ENCODE measurements around the gene DDX1.

The DDX1 gene

DNA sequence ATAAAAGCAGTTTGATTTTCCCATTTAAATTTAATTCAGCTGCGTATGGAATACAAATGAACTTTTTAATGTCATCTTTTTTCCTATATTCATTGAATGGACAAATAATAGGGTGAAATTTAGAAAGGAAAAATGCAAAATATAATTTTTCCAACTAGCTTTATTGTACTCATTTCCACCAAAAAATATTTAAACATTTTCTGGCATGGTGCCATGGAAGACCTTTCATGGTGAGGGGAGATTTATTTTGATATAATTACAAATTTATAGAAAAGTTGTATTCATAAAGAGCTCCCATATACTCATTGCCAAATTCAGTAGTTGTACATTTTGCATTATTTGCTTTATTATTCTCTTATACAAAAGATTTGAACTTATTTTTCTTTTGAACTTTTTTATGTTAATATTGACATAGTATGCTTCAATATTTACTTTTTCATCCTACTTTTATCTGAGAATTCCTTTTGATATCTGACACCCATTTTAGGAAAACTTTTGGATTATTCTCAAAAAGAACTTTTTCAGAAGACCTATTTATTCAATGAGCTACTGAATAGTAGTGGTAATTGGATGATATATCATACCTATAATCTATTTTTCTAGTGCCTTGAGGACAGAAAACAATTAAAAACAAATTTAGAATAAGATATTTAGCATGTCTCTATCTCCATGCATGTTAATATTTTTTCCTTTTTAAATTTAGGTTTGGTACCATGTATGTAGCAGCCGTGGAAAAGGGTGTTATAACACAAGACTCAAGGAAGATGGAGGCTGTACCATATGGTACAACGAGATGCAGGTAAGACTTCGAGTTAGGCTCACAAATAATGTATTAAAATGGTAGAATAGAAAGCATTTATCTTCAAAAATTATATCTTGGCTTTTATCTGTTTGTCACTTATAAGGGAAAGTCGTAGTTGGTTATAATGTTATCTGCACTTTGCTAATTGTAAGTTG is 37.5 kb downstream of the DDX1 start:
- DNase-seq (ENCODE audit: low read depth in 2 of 2) = no peak

DNA sequence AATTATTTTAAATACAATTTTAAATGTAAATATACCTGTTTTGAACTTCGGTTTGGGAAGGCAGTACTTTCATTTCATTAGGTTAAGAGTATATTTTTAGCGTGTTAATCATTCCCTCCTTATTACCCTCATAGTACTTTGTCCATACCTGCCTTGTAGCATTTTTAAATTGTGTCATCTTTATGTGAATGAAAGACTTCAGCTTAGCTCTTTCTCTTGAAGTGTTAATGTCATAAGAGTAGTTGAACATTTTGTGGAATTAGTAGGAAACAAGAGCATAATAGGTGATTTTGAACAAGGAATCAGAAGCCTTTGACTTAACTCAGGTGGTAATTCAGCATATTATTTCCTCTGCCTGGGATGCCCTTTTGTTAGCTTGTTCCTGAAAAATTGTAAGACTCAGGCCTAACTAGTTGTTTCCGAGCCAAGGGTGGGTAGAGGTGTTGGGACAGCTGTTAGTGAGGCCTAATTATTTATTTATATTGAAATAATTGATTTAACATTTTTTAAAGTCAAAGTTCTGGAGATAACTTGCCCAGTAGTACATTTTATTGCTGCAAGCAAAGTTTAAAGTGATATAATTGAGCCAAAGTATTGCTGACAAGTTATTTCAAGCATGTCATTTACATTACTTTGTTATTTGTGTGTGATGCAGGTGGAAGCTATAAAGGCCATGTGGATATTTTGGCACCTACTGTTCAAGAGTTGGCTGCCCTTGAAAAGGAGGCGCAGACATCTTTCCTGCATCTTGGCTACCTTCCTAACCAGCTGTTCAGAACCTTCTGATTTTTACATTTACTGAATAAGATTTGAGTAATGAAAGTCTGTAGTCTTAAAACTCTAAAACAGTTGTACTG is 38.7 kb downstream of the DDX1 start:
- no peak for DNase-seq (ENCODE audit: low read depth in 2 of 2)

DNA sequence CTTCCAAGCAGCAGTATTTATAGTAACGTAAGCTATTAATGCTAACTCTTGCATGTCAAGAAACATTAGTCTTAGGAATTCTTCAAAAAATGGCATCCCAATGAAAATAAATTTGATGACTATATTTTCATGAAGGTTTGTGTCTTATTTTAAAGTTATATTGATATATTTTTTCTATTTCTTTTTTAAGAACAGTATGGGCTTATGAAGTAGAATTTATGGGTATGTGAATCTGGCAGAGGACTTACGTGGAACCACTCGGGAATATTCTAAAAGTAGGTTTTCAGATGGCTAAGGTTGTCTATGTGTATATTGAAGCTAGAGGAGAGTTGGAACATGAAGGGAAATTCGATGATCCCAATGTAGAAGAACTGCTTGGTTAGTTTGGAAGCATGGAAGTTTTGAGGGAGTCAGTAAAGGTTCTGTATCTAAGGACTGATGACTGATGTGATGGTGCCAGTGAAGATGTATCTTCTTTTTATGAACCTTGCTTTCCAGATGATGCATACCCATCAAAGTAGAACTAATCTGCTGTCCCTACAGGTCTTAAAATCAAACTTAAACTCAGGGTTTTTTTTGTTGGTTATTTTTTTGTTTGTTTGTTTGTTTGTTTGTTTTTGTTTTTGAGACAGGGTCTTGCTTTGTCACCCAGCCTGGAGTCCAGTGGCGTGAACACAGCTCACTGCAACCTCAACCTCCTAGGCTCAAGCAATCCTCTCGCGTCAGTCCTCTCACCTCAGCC is 39.5 kb downstream of the DDX1 start:
- DNase-seq (ENCODE audit: low read depth in 2 of 2) = no peak

DNA sequence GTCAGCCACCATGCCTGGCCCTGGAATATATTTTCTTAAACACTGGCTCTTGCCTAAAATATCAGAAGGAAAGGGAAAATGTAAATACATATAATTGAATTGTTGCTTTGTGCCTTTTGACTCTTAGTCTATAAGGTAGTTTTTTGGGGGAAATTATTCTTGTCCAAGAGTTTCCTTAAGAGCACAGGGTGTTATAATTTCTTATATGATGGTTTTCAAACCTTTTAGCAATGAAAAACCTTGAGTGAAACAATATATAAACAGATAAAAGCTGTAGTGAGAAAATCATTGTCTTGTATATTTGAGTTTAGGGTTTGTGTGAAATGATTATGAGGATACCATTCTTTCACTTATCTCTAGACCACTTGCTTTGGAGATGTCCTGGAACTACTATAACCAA is 40.2 kb downstream of the DDX1 start:
- no peak for DNase-seq (ENCODE audit: low read depth in 2 of 2)

DNA sequence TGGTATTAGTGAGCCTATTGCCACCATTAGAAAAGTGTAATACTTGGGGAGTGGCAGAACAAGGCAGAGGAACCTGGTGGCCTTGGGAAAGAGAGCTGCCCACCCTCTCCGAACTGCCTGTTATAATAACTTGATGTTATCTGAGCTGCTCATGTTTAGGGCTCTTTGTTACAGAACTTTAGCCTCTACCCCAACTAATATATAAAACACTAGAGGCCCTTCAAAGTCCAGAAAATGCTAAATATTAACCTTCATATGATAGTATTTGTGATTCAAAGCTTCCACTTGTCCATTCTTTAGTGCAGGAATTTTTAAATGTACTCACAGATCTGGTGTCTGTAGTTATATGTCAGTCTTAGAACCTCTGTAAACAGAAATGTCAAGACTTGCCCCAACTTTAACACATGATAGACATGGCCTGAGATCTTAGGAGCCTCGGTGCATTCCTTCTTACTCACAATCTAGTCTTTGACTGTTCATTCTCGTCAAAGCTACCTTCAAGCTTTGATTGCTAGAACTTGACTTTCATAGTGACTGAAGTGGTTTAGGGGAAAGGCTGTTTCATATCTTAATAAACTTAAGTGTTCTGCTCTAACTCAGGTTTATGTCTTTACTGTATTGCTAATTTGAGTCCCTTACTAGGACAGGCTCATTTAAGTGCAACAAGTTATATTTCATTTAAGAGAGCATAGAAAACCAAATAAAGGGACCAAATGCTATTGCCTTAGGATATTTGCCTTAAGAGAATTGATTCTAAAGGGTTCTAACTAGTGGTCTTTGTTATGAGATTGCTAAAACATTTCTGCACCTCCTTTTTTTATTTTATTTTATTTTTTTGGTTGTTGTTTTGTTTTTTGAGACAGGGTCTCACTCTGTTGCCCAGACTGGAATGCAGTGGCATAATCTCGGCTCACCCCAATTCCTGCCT is 41.6 kb downstream of the DDX1 start:
- DNase-seq (ENCODE audit: low read depth in 2 of 2) = no peak

DNA sequence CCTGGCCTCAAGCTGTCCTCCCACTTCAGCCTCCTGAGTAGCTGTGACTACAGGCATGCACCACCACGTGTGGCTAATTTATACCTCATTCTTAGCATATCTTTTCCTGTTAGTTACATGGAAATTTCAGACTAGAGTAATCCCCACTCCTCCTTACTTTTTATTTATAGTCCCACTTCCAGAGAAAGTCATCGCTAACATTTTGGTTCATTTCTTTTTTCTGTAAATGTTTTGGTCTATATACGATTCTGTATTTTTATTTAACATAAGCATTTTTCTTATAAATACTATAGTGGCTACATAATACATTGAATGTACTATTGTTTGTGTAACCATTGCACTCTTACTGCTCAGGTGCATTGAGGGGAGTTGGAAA is 42.3 kb downstream of the DDX1 start:
- DNase-seq (ENCODE audit: low read depth in 2 of 2) = no peak

DNA sequence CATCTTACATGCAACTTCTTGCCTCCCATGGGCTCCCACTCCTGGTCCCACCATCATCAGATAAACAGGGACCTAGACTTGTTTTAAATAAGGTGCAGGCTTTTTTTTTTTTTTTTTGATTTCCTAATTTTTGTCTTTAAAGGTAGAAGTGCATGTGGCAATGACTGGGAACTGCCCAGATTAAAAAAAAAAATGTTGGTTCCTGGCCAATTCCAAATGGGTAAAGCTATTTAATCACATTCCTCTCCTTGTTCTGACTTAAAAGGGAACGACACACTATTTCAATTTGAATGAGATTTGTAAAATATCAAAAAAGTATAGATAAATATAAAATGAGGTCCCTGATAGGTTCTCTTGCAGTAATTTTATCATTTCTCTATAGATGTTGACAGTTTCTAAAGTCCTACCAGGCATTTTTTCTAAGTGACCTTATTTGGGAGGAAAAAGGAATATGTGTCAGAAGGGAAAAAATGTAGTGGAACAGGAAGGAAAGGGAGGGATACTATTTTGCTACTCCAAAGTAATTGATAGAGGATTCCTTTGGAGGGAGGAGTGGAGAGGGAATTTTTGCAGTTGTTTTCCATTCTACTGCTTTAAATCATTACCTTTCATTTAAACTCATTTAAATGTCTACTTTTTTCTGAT is 43.3 kb downstream of the DDX1 start:
- no peak for DNase-seq (ENCODE audit: low read depth in 2 of 2)

DNA sequence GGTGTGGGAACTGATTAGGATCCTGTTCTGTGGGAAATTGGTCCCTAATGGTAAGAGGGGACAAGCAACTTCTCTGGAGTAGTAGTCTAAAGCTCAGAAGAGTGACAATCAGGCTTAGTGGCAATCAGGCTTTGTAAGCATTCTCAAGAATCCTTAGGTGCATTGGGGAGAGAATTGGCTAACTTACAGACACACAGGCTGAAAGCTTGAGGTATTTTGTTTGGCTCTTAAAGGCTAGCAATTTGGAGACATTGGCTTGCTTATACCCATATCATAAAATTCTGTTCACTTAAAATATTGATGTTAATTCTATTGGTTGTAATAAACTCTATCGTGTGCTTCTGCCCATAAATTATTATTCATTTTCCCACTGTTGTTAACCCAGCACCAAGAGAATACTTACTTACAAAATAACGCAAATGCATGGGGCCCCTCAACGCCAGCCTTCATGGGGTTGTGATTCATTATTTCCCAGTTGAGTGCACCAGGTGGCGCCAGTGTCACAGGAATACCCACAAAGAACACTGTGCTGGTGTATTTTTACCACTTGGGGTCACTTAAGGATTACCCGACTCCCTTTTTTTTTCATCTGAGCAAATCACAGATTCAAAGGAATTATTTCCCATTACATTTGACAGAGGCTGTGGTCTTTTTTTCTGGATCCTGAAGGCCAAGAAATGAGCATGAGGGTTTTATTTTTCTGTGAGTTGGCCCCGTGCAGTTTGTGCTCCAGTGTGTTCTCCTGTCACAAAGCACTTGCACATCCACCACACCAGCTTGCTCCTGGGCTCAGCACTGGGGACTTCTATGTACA is 45.5 kb downstream of the DDX1 start:
- DNase-seq (ENCODE audit: low read depth in 2 of 2) = peak; percentile 42 to 52

DNA sequence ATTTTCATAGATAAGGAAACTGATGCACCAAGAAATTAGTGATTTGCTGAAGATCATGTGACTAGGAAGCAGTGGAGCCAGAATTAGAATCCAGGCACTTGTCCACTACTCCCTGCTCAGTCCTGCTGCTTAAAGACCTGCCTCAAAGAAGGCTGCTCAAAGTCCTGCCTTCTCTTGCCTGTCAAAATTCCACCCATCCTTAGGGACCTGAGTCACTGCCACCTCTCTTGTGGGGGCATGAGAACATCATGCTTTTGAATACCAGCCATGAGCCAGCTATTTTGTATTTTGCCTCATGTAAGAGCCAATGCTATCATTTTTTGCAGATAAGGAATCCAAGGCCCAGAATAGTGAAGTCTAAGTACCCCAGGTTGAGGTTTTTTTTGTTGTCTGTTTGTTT is 47.1 kb downstream of the DDX1 start:
- no peak for DNase-seq (ENCODE audit: low read depth in 2 of 2)

DNA sequence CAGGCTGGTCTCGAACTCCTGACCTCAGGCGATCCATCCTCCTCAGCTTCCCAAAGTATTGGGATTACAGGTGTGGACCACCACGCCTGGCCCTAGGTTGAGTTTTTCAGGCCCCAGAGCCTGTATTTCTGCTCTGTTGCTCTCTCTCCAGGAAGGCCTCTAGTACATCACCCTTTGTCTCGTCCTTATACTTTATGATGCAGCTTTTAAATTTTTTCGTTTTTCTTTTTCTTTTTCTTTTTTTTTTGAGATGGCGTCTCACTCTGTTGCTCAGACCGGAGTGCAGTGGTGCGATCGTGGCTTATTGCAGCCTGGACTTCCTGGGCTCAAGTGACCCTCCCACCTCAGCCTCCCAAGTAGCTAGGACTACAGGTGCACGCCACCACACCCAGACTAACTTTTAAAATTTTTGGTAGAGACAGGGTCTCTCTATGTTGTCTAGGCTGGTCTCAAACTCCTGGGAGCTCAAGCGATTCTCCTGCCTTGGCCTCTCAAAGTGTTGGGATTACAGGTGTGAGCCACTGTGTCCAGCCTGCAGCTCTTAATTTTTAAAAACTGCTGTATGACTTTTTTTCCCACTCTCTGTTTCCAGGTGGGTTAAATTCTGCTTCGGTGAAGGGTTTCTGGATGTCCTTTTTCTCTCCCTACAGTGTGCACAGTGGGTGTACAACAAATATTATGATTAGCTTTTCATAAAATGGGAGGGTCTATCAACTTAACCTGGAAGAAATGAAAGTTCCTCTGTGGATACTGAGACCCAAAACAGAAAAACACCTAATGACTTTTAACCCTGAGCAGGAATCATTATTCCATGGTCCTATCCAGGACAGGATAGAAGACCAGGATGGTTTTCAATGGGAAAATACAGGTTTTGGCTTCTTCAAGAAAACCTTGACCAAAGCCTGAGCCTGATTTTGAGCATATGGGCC is 47.9 kb downstream of the DDX1 start:
- no peak for DNase-seq (ENCODE audit: low read depth in 2 of 2)

DNA sequence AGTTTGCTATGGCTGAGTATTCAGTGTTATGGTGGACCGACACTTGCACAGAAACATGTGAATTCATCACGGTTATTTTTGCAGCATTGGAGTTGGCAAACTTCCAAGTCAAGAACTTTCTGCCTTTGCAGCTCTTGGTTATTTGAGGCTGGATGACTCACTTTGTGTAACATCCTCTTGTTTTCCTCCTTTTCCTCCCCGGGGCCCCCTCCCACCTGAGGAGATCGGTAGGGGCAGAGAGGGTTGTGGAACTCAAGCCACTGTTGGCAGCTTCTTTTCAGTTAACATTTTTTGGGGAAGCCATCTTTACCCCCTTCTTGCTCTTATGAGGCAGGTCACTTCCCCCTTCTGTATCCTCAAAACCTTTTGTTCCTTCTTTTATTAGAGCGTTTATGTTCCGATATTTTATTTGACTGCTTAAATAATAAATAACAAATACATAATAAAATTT is 48.6 kb downstream of the DDX1 start:
- peak; percentile 46 to 49 for DNase-seq (ENCODE audit: low read depth in 2 of 2)

DNA sequence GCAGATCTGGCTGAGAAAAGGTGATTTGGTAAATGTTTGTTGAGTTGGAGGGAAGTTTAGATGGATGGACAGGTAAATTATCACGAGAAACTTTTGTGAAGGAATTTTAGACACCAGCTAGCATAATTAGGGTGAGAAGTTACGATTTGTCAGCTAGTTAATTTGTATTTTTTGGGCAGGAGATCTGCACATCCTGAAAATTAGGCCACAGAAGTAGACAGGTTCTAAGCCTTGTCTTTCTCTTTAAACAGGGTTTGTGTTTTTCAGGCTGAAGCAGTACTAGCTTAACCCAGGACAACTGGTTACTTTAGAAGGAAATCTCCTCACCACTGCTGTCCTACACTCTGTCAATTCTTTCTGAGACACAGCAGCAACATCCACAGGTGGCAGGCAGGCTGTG is 49.1 kb downstream of the DDX1 start:
- no peak for DNase-seq (ENCODE audit: low read depth in 2 of 2)

DNA sequence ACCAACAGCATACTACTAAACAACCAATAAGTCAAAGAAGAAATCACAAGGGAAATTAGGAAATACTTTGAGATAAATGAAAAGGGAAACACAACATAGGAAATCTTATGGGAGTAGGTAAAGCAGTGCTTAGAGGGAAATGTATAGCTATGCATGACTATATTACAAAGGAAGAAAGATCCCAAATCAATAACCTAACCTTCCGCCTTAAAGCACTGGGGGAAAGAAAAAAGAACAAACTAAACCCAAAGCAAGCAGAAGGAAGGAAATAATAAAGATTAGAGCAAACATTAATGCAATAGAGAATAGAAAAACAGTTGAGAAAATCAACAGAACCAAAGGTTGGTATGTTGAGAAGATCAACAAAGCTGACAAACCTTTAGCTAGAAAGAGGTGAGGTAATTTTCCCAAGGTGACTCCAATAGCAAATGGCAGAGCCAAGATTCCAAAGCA is 49.9 kb downstream of the DDX1 start:
- no peak for DNase-seq (ENCODE audit: low read depth in 2 of 2)

DNA sequence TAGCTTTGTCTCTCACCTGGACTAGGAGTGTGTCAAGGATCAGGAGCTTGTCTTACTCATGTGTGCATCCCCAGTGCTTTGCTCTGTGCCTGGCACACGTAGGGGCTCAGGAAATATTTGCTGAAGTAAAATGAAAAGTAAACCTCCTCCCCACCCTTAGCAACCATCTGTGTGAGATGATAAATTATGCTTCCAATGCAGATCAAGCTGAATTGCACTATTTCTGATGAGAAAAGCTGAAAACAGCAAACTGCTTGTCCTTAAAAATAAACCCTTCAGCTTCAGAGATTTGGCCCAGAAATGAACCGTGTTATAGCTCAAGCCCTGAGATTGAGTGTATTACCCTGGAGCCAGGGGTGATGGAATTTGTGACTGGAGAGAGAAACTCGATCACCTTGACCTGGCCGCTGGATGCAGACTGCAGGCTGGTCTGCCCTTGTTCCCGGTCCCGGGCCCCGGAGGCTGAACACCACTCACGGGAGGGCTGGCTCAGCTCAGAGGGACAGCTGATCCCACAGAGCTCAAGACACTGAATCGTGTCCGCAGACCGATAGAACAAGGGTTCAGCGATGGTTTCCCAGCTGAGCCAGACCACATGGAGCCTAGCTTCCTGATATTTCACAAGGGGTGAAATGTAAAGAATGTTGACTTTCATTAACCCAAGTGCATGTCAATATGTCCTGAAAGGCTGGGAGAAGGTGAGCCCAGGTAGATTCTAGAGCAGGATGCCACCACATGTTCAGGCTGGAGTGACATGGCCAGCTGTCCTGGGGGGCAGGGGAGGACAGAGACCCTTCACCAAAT is 50.5 kb downstream of the DDX1 start:
- no peak for DNase-seq (ENCODE audit: low read depth in 2 of 2)

DNA sequence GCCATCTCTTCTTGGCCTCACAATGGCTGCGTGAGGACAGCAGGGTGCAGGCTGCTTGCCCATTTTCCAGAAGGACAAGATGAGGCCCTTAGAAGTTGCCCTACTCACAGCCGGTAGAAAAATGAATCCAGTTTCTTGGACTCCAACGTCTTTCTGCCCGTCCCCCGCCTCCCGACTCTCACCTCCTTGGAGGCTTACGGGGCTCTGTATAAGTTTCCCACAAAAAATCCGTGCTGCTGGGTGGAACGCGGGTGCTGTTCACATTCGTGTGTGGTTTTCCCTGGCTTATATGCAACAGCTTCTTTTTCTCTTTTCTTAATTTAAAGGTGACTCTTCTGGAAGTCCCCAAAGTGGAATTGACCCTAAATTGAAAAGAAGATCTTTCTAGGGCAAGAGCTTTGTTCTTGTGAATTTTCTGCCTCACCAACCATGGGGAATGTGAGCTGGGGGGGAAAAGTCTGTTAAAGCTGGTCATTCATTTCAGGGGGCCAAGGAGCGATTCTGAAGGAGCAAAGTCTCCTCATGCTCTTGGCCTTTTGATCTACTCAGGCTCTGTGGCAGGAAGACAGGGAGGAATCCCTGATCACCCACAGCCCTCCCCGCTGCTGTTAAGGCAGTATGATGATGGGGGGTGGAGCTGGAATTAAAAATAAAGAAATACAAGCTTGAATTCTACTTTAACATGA is 51.3 kb downstream of the DDX1 start:
- no peak for DNase-seq (ENCODE audit: low read depth in 2 of 2)

DNA sequence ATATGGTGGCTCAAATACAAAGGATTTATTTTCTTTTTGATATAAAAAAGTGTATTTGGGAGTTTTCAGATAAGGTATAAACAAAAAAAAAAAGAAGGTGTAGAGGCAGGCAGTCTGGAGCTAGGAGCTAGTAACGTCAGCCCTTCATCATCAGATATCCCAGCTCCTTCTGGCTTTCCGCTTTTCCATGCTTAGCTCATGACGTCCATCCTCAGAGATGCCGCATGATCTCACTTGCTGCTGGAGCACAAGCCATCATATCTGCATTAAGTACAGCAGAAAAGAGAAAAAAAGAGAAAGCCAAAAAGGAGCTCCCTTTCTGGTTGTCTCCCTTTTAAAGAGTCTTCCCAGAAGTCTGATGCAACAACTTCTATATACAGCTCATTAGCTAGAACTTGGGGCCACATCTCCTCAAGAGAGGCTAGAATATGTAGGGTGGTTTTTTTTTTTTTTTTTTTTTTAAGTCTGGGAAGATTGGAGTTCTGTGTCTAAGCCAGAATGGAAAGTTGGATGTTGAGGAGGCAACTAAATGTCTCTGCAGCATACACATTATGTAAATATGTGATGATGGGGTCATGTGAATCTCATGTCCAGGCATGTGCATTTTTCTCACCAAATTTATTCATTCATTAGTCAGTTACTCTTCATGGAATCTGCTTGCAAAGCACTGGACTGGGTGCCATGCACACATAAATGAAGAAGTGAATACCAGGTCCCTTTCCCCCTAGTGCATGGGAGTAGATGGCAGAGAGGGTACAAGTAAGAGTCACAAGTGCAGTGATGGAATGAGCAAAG is 52.3 kb downstream of the DDX1 start:
- DNase-seq (ENCODE audit: low read depth in 2 of 2) = no peak

Data from fibroblast of skin of left quadriceps (primary cell).